ENCODE data around the gene ELMO2.

DNA sequence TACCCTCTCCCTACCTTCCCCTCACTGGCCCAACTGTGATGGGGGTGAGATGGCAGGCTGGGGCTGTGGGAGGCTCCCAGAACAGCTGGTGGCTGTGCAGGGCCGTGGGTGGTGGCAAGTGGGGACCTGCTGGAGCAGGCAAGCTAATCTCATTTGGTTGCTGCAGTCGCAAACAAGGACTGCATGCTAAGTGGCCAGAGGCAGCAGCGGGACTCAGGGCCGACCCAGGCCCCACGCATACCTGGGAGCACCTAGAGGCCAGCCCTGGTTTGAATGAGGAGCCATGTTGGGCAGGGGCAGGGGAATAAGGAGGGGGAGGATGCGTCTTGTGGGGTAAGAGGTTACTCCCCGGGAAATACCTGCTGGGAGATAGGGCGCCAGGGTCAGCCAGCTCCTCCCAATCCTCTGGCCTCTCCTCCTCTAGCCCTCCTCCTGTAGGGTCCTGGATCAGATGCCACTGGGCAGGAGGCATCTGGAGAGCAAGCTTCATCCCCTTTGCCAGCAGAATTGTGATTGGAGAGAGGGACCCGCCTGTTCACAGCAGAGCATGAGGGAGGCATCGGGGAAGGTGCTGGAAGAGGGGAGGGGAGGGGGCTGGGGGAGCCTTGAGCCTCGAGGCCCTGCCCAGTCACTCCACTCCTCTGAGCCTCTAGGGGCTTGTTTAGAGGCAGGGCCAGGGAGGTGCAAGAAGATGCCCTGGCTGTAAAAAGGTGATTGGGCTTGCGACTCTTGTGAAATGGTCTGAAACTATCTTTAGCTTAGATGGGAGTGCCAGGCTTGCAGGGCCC, 73.8 kb downstream of the ELMO2 start:
- TF ChIP-seq POLR2A (IDR thresholded peaks at IDR 0.05), result no peak
- TF ChIP-seq, protein P1, sequence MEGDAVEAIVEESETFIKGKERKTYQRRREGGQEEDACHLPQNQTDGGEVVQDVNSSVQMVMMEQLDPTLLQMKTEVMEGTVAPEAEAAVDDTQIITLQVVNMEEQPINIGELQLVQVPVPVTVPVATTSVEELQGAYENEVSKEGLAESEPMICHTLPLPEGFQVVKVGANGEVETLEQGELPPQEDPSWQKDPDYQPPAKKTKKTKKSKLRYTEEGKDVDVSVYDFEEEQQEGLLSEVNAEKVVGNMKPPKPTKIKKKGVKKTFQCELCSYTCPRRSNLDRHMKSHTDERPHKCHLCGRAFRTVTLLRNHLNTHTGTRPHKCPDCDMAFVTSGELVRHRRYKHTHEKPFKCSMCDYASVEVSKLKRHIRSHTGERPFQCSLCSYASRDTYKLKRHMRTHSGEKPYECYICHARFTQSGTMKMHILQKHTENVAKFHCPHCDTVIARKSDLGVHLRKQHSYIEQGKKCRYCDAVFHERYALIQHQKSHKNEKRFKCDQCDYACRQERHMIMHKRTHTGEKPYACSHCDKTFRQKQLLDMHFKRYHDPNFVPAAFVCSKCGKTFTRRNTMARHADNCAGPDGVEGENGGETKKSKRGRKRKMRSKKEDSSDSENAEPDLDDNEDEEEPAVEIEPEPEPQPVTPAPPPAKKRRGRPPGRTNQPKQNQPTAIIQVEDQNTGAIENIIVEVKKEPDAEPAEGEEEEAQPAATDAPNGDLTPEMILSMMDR (IDR thresholded peaks at IDR 0.05), result no peak
